Activated CD4-positive, alpha-beta T cell treated with anti-CD3 and anti-CD28 coated beads for 1 hour (primary cell): ENCODE results near the gene NRXN3.

Source experiments
- DNase-seq: peaks from one replicate; pipeline ENCODE4 v3.0.0-alpha.2; 2020

Gene NRXN3

DNA sequence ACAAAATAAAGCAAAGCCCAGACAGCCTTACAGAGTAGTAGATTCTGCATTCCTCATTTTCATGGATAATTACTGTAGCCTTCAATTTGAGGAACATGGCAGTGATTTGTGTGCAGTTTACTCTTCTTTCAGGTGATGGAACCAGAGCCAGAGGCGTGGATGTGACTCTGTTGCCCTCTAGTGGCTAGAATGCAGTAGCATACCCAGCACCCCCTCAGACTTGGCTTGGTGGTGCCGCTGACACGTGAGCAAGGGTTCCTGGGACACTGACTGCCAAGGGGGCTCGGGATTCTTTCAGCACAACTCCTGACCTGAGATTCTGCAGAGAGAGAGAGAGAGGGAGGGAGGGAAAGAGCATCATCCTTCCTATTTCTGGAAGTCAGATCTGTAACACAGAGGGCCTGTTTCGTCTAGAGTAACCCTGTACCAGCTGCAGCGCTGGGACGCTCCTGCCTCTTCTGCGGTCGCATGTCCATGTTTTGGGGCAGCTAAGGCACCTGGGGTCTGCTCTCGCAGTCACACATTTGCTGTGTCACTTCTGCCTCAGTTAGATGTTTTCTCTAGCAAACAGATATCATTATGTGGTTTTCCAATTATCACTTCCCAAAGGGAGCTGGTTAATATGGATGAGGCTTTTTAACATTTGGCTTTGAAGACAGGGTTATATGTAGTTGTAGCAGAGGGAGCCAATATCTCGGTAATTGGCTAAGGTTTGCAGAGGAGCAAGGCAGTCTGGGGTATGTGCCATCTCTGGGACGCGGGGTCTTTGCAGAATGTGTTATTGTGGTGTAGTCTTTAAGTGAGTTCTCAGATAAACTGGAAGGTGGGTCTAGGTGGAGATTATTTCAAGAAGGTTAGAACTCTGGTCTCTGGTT is 428.1 kb downstream of the NRXN3 start:
- no peak for DNase-seq

DNA sequence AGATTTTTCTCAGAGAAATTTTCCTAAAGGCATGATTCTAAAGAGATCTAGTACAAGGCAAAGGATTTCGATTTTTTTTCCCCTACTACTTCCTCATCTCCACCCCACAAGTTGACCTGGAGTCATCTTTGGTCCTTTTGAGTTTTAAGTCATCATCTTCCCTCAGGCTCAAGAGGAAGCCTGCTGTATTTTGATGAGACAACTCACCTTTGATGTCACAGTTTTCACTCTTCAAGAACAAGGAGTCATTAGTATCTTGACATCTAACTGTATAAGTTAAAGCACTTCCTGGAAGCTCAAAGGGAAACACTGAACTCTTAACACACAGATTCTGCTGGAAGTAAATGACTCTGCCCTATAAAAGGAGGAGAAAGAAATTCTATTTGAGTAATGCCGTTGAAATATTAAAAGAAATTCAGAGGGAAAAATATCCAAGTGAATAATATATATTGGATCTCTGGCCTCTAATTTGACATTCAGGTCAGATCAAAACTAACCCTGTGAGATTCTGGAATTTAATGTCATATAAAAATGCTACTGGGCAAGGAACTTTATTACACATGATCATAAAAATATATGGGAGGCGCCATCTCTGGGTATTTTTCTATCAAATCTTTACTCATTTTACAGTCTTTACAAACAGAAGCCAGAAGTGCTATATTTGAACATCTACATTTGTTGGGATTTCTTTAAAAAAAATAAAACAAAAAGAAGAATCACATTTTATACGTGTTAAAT is 435.0 kb downstream of the NRXN3 start:
- no peak for DNase-seq

- no peak for DNase-seq
These were observed 435.8 kb downstream of the NRXN3 start for GRCh38 chr14:78605897-78606500.

- DNase-seq, result no peak
These were observed 439.0 kb downstream of the NRXN3 start for GRCh38 chr14:78608998-78609787.

DNA sequence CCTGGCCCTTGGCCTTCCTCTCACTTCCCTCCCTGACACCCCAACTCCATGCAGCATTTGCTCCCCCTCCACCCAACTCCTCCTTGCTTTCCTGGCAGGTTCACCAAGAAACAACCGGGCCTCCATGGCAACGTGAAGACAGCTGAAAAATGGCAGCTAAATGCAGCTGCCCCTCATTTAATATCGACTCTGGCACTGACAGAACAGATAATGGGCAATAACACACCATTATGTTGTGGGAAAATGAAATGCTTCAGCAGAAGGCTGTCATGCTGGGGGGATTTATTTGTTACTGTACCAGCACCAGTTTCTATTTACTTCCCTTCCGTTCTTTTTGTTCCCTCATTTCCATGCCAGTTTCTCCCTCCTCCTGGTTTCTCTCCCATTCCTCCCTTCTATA is 440.8 kb downstream of the NRXN3 start:
- no peak for DNase-seq

- DNase-seq, result no peak
These were observed 441.8 kb downstream of the NRXN3 start for GRCh38 chr14:78611796-78612571.

DNA sequence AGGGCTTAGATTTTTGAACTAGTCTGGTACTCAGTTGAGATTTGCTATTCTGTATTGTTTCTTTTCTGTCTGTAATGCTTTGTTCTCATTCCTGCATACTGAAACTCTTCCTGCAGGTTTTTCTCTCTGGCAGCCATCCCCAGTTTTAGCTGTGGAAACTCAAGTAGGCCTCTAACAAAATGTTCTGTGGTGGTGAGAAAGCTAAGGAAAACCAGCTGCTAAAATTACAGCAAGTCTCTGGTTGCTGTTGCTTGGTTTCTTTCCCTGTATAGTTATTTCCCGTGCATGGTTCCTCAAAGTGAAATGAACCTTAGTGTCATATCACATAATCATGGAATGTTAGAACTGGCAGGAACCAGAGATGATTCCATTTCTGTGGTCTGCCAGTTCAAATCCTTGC is 442.5 kb downstream of the NRXN3 start:
- no peak for DNase-seq

DNA sequence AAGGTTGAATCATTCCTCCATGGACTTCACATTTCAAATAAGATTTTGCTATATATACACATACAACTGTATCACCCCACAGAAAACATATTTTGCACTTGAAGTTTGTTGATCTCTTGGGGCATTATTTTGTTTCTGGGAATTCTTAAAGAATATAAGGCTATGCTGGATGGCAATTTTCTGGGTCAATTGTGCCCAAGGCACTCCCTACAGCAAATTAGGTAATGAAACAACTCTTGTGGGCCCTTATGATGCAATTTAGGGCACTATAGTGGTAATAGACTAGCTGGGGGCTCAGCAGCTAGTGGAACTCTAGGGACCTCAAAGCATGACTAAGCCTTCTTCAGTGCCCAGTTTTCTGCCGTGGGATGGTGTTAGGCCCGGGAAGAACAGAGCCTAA is 444.4 kb downstream of the NRXN3 start:
- DNase-seq, result no peak

- no peak for DNase-seq
These were observed 447.6 kb downstream of the NRXN3 start for GRCh38 chr14:78617735-78618134.

DNA sequence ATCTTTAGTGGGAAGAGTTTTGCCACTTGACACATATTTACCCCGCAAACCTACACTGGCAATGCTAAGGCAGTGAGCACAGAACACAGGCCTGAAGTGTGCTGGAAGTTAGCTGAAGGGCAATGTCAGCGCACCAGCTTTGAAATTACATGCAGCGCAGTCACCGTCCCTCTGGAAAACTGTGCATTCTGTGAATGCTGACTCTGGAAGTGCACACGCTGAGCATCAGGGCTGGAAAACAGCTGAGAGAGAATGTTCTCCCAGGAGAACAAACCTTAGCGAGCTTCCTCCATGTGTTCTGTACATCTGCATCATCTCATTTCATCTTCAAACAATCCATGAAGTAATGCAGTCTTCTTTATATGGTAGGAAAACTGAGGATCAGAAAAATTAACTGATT is 448.2 kb downstream of the NRXN3 start:
- no peak for DNase-seq

DNA sequence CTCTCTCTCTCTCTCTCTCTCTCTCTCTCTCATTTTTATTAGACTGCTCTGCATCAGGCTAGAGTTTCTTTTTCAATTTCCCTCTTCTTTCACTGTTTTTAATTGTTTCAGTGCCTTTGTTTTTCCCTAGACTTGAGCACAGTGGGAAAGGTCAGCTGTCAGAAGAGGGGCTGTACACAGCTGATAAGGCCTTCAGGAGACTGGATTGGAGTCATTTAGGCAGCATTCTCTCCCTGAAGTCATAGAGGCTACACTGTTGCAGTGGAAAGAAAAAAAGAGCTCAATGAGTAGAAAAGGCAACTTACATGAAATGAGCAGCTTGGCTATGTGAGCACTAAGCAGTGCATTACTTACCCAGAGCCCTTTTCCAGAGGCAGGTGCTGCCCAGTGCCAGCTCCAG is 456.9 kb downstream of the NRXN3 start:
- no peak for DNase-seq

- DNase-seq, result no peak
These were observed 461.4 kb downstream of the NRXN3 start for GRCh38 chr14:78631551-78631950.

GRCh38 chr14:78633752-78634151 is 463.6 kb downstream of the NRXN3 start:
- no peak for DNase-seq

- no peak for DNase-seq
These were observed 467.3 kb downstream of the NRXN3 start for GRCh38 chr14:78637489-78637888.

GRCh38 chr14:78637908-78638475 is 467.8 kb downstream of the NRXN3 start:
- DNase-seq, result no peak

DNA sequence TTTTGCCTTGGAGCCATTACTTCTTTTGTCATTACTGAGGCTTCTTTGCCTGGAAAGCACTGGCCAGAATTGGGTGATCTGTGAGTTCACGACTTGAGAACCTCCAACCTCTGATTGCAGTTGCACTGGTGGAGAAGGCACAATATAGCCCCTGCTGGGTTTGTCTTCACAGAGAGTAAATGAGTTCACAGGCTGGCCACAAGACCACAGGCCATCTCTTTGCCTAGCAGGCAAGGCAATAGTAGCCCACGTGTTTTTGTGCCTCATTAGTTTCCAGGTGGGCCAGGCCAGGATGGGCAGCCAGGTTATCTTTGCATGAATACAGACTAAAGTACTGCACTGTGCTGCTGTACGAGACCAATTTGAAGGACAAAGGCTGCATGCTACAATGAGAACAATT is 468.8 kb downstream of the NRXN3 start:
- DNase-seq, result no peak

DNA sequence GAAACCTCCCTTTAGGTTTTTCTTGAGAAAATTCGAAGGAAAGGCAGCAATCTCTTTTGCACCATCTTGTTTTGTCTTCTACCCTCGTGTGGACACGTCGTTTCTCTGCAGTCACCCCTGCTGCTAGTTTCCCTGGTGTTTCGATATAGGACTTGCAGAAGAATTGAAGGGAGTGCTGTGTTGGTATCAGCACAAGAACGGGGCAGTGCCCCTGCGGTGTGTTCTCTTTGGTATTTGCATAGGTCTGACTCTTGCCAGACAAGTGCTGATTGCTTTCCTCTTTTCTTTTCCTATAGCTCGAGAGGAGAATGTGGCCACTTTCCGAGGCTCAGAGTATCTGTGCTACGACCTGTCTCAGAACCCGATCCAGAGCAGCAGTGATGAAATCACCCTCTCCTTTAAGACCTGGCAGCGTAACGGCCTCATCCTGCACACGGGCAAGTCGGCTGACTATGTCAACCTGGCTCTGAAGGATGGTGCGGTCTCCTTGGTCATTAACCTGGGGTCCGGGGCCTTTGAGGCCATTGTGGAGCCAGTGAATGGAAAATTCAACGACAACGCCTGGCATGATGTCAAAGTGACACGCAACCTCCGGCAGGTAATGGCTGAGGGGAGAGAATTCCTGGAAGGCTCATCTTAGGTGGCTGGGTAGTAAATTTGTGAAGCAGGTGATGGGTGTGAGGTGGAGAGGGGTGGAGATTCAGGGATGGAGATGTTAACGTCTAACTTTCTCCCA is 474.8 kb downstream of the NRXN3 start:
- DNase-seq, result no peak

DNA sequence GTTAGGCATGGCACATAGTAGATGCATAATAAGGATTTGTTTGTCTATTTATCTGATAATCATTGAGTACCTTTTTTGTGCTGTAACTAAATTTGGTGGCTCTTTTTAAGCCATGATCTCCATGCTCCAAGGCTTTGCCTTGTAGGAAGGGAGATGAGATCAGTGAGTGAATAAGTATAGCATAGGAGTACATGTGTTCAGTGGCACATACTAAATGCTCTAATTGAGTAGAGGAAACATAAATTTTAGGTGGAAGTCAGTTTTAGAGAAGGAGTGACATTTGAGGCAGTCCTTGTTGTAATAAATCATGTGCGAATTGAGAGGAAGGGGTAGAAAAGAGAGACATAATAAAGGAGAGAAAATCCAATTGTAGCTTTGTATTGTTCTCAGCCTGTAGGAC is 482.6 kb downstream of the NRXN3 start:
- DNase-seq, result no peak

GRCh38 chr14:78653173-78653572 is 483.0 kb downstream of the NRXN3 start:
- no peak for DNase-seq

DNA sequence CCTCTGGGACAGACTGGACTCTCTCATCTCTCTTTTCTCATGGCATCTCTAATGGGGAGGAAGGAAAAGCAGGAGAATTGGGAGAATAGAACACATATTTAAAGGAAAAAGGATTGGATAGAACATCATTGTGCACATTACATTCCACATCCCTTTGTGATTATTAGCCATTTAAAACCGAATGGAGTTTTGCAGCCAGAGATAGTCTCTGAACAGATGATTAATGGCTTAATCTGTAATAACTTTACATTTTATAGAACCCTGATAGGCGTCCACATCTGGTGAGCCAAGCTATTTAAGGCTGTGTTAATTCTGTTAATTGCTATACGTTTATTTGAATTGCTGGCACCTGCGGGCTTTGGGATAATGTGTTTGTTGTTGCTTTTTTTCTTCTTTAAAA is 487.3 kb downstream of the NRXN3 start:
- DNase-seq, result no peak

GRCh38 chr14:78664841-78665240 is 494.7 kb downstream of the NRXN3 start:
- no peak for DNase-seq
